Tibial nerve (tissue), 3 donors: ENCODE data around the gene MATN4.

ENCODE experiments used
- POLR2A ChIP-seq, 2 donors: fragments of 450-650 bp; IDR thresholded peaks; one replicate each; pipeline ENCODE4 v1.6.1; 2017; ENCODE audit warnings: antibody characterized with exemption in 2 of 2, mild to moderate bottlenecking in 2 of 2, moderate library complexity in 2 of 2
- TF ChIP-seq, protein P1 (sequence below), 5 experiments: fragments of 200-600 bp in 3 of 5; fragments of 450-650 bp in 2 of 5; sonication (generic) in 3 of 5; IDR thresholded peaks; one replicate each; pipeline ENCODE4 v1.5.1; 2016 to 2019; ENCODE audit warnings: antibody characterized with exemption in 5 of 5, mild to moderate bottlenecking in 3 of 5, moderate library complexity in 2 of 5

DNA sequence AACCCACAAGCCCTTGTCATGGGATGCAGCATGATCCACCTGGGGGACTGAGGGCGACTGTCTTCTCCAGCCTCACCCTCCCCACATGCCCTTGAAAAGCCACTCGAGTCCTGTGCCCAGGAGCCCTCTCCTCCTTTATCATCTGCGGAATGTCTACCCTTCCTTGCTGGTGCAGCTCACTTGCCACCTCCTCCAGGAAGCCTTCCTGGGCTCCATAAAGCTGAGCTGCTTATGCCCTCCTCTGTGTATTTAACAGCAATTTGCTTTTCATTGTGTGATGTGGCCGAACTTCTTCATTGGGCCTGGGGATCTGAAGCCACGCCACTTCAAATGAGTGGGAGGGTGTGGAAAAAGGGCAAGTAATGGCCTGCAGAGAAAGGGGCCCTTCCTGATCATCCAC is 19.2 kb downstream of the MATN4 start:
- TF ChIP-seq, protein P1, sequence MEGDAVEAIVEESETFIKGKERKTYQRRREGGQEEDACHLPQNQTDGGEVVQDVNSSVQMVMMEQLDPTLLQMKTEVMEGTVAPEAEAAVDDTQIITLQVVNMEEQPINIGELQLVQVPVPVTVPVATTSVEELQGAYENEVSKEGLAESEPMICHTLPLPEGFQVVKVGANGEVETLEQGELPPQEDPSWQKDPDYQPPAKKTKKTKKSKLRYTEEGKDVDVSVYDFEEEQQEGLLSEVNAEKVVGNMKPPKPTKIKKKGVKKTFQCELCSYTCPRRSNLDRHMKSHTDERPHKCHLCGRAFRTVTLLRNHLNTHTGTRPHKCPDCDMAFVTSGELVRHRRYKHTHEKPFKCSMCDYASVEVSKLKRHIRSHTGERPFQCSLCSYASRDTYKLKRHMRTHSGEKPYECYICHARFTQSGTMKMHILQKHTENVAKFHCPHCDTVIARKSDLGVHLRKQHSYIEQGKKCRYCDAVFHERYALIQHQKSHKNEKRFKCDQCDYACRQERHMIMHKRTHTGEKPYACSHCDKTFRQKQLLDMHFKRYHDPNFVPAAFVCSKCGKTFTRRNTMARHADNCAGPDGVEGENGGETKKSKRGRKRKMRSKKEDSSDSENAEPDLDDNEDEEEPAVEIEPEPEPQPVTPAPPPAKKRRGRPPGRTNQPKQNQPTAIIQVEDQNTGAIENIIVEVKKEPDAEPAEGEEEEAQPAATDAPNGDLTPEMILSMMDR (IDR thresholded peaks at IDR 0.05), result no peak
- TF ChIP-seq POLR2A (IDR thresholded peaks at IDR 0.05), result no peak
